IPS DF 6.9 (cell line): ENCODE results near the gene PMPCB.

Experiments
- DNase-seq: peaks from one replicate; pipeline ENCODE4 v3.0.0-alpha.2; 2013; ENCODE audit warnings: low read depth, low spot score
- H3K27ac ChIP-seq: one replicate; pipeline ENCODE4 v1.5.1; 2013; ENCODE audit warnings: low read length, control low read depth
- H3K27me3 ChIP-seq: 2 replicates; pipeline ENCODE4 v1.6.1; 2013; ENCODE audit warnings: mild to moderate bottlenecking, low read length; ENCODE audit not compliant: control insufficient read depth, insufficient read depth
- H3K36me3 ChIP-seq: 2 replicates; pipeline ENCODE4 v1.6.1; 2013; ENCODE audit warnings: low read length; ENCODE audit not compliant: control insufficient read depth, insufficient read depth
- H3K4me1 ChIP-seq: 2 replicates; pipeline ENCODE4 v1.6.1; 2013; ENCODE audit warnings: low read length; ENCODE audit not compliant: control insufficient read depth, insufficient read depth
- H3K4me3 ChIP-seq: 2 replicates; pipeline ENCODE4 v1.5.1; 2013; ENCODE audit warnings: mild to moderate bottlenecking, low read length
- H3K9me3 ChIP-seq: 2 replicates; pipeline ENCODE4 v1.6.1; 2013; ENCODE audit warnings: low read length, inconsistent platforms; ENCODE audit not compliant: control insufficient read depth, insufficient read depth
- WGBS: extraction: QIAGEN DNeasy Blood & Tissue Kit; methylation state at CpG from one replicate; pipeline ENCODE4 v1.1.7; 2013; ENCODE audit warnings: mixed read lengths, missing lambda C conversion rate; ENCODE audit not compliant: insufficient read length, insufficient coverage; 5-methylcytosine and 5-hydroxymethylcytosine counted together

Gene PMPCB

DNA sequence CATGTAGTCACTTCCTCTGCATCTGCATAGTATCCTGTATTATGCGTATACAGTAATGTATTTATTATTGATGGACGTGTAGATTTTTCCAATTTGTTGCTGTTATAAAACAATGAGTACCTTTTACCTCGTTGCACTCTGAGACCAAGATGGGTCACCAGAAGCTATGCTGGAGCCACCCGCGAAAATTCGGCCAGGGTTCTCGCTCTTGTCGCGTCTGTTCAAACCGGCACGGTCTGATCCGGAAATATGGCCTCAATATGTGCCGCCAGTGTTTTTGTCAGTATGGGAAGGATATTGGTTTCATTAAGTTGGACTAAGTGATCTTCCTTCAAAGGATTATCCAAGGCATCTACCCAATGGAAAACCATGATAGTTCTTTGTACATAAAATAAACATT lies 51.2 kb downstream of the PMPCB start:
- H3K9me3 ChIP-seq, result no peaks in the 10 kb centered on the region
- no peak overlapping the region for H3K27ac ChIP-seq
- no peaks in the 10 kb centered on the region for H3K4me1 ChIP-seq
- H3K36me3 ChIP-seq, result 0 out of 2 replicates have a peak, but pooled peaks cover 3% of the 10 kb centered on the region
- WGBS, result no CpG with 5 or more reads among the region's 13 CpGs
- no peaks in the 10 kb centered on the region for H3K27me3 ChIP-seq
- no peak for DNase-seq
- peak overlapping the region; percentile 24; the same call in 1 of the 2 replicates for H3K4me3 ChIP-seq

GRCh38 chr7:103348959-103349358 lies 51.7 kb downstream of the PMPCB start:
- H3K27ac ChIP-seq, result no peak overlapping the region
- no peaks in the 10 kb centered on the region for H3K4me1 ChIP-seq
- WGBS, result no CpG with 5 or more reads among the region's 2 CpGs
- no peaks in the 10 kb centered on the region for H3K9me3 ChIP-seq
- H3K36me3 ChIP-seq, result 0 out of 2 replicates have a peak, but pooled peaks cover 3% of the 10 kb centered on the region
- DNase-seq, result no peak
- no peaks in the 10 kb centered on the region for H3K27me3 ChIP-seq
- no peak overlapping the region for H3K4me3 ChIP-seq

GRCh38 chr7:103349805-103350204 lies 52.6 kb downstream of the PMPCB start:
- no peak overlapping the region for H3K4me3 ChIP-seq
- H3K36me3 ChIP-seq, result 0 out of 2 replicates have a peak, but pooled peaks cover 3% of the 10 kb centered on the region
- no peak overlapping the region for H3K27ac ChIP-seq
- no peak for DNase-seq
- no peaks in the 10 kb centered on the region for H3K4me1 ChIP-seq
- no peaks in the 10 kb centered on the region for H3K27me3 ChIP-seq
- no CpG with 5 or more reads among the region's 1 CpG for WGBS
- no peaks in the 10 kb centered on the region for H3K9me3 ChIP-seq
